ENCODE results near the gene CORIN.

DNA sequence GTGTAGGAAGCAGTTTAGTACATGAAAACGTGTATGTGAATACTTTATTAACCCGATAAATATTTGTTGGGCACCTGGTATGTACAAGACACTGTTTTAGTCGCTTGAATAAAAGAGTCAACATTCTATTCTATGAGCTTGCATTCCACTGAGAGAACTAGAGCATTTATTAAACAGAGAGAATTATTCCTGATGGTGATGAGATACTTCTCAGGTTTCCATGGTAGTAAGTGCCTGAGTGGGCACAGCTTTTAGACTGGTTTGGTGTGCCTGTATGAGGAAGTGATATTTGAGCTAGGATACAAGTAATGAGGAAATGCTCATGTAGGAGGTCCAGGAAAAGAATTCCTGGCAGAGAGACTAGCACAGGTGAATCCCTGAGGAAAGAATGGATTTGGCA, 258.6 kb downstream of the CORIN start:
- TF ChIP-seq POLR2AphosphoS5 (IDR thresholded peaks at IDR 0.05; ENCODE audit: low read depth, low read length) (no peak), POLR2A (IDR thresholded peaks at IDR 0.05; ENCODE audit: low read depth, low read length) (no peak)

Measured in GM12891 (cell line).